ENCODE measurements around the gene OTOS. TPM values are rescaled to one million over a fixed set of nuclear protein-coding genes. Genes with fewer than 3 reads are reported as not detected.

OTOS gene
- total RNA-seq (not detected), total RNA-seq (0 reads per million in 2 donors)

DNA sequence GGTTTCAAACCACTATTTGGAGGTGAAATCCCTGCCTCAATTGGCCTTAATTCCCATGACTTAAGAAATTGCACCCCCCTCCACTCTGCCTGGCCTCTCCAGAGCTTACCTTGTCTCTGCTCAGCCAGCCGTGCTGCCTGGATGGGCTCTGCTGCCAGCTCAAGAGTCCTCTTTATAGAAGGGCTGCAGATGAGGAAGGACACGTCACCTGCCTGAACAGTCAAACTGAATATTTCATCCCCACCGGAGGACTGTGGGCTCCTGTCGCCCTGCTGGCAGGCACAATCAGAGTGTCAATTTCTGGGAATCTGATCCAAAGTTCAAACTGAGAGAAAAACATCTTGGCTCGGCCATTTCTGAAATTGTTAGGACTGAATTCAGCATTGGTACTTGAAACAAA is at the start of gene OTOS:
TSS of gene OTOS (minus strand) at position 148 of the 400 bp plus-strand sequence. CDS start 332 bp downstream, outside the sequence.
- Mint-ChIP-seq H3K4me3 (no peak within 1 kb of the TSS), H3K27ac (no peak within 1 kb of the TSS), H3K36me3 (ENCODE audit: low read depth) (no peaks in the 10 kb centered on the region), H3K4me1 (peaks cover 13% of the 10 kb centered on the region), H3K27me3 (peaks cover 16% of the 10 kb centered on the region)
- DNase-seq, result no peak
- no peaks in the 10 kb centered on the region for H3K9me3 ChIP-seq (ENCODE audit: control insufficient read depth, low read length, poor library complexity, severe bottlenecking)
- ATAC-seq, result no peak

DNA sequence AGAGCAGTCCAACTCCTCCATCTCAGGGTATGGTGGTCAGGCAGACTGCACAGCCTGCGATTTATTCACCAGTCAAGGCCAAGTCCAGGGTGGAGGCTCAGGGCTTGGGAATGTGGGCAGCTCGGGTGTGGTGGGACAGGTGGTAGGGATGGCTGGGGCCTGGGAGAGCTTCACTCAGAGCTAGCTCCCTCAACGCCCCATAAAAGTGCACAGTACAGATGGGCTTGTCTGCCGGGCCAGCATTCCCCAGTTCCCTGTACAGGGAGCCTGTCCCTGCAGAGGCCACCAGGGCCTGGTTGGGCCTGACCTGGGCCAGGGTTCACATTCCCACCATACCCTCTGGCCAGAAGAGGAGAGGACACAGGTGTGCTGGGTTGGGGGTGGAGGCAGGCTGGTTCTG is 49.2 kb upstream of the OTOS start:
- H3K27ac Mint-ChIP-seq, result no peak overlapping the region
- no peaks in the 10 kb centered on the region for H3K4me1 Mint-ChIP-seq
- DNase-seq (no peak), ATAC-seq (no peak)
- no peak overlapping the region for H3K4me3 Mint-ChIP-seq
- H3K36me3 Mint-ChIP-seq (ENCODE audit: low read depth), result peaks cover 2% of the 10 kb centered on the region
- peaks cover 65% of the 10 kb centered on the region for H3K27me3 Mint-ChIP-seq
- no peaks in the 10 kb centered on the region for H3K9me3 ChIP-seq (ENCODE audit: control insufficient read depth, low read length, poor library complexity, severe bottlenecking)

DNA sequence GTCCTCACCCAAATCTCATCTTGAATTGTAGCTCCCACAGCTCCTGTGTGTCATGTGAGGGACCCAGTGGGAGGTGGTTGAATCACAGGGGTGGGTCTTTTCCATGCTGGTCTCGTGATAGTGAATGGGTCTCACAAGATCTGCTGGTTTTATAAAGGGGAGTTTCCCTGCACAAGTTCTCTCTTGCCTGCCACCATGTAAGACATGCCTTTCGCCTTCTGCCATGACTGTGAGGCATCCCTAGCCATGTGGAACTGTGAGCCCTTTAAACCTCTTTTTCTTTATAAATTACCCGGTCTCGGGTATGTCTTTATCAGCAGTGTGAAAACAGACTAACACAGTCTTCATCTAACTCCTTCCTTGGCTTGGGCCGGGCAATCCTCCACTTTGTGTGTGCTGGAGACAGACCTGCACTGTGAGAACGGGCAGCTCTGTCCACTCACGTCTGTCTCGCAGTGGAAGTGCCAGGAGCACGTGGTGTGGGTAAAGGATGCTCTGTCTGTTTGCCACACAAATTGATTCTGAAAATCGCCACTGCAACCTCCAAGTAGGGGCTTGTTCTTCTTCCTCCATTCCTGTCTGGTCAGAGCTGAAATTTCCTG is 47.6 kb upstream of the OTOS start:
- DNase-seq, result no peak
- Mint-ChIP-seq H3K4me3 (no peak overlapping the region), H3K4me1 (no peaks in the 10 kb centered on the region), H3K27me3 (peaks cover 66% of the 10 kb centered on the region), H3K36me3 (ENCODE audit: low read depth) (peaks cover 2% of the 10 kb centered on the region), H3K27ac (no peak overlapping the region)
- H3K9me3 ChIP-seq (ENCODE audit: control insufficient read depth, low read length, poor library complexity, severe bottlenecking), result no peaks in the 10 kb centered on the region
- ATAC-seq, result no peak

DNA sequence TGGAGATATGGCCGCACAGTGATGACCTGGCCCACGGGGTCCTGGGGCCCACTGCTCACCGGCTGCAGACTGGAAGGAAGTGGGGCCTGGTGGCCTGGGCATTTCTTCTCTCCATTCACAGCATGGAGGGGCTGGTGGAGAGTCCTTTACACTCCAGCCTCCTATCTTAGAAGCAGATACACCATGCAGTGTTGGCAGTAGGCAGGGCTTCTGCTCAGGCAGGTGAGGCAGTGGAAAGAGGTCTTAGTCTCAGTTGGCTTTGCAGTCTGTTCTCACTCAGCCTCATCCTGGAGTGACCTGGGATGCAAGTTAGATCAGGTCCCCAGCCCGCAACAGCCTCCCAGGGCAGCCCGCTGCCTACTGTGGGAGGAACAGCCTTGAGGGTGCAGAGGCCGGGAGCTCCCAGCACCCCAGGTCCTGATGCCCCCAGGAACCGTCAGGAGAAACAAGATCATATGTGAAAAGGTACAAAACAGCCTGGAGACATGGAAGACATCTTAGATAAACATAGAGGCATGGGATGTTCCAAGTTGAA is 45.8 kb upstream of the OTOS start:
- Mint-ChIP-seq H3K27ac (no peak overlapping the region), H3K4me3 (no peak overlapping the region), H3K4me1 (no peaks in the 10 kb centered on the region), H3K27me3 (peaks cover 61% of the 10 kb centered on the region), H3K36me3 (ENCODE audit: low read depth) (peaks cover 2% of the 10 kb centered on the region)
- DNase-seq (no peak), ATAC-seq (no peak)
- no peaks in the 10 kb centered on the region for H3K9me3 ChIP-seq (ENCODE audit: control insufficient read depth, low read length, poor library complexity, severe bottlenecking)

DNA sequence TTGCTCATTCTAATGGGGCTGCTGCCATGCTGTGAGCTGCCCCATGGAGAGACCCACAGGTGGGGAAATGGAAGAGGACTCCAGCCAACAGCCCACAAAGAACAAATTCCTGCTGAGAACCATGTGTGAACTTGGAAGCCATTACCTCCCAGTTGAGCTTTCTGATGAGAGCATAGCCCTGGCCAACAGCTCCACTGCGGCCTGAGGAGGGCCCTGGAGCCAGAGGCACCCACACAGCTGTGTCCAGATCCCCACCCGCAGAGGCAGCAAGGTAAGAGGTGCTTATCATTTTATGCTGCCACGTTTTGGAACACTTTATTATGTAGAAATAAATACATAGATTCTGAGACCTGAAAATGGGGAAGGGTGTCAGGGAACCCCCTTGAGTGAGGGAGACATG is 44.2 kb upstream of the OTOS start:
- Mint-ChIP-seq H3K36me3 (ENCODE audit: low read depth) (peaks cover 6% of the 10 kb centered on the region), H3K27ac (no peak overlapping the region), H3K27me3 (peaks cover 63% of the 10 kb centered on the region), H3K4me1 (peaks cover 2% of the 10 kb centered on the region), H3K4me3 (no peak overlapping the region)
- H3K9me3 ChIP-seq (ENCODE audit: control insufficient read depth, low read length, poor library complexity, severe bottlenecking), result no peaks in the 10 kb centered on the region
- DNase-seq (no peak), ATAC-seq (no peak)

DNA sequence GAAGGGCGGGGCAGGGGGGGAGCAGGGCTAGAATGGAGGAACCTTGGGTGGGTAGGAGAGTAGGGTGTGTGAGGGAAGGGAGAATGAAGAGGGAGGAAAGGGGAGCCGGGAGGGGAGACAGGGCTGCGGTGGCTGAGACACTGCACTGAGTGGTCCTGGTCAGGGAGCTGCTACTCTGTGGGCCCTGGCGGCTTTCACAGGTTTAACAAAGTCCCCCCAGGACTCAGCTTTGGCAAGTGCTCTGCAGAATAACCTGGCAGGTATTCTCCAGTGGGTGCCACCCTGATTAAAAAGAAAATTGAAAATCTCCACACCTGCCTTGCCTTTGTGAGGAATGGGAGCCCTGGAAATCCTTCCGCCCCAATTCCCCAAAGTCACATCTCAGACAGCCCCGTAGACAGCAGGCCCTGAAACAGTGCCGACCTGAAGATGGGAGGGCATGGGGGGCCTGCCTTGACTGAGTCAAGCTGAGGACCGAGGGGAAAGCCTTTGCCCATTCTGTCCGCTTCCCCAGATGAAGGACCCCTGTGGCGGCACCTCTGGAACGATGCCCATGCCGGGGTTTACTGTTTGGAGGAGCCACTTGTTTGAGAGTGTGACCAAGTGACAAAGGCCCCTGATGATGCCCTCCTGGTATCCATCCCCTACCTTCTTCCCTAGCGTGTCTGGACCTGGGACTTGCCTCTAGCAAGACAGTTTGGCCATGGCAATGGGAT is 43.6 kb upstream of the OTOS start:
- no peaks in the 10 kb centered on the region for H3K9me3 ChIP-seq (ENCODE audit: control insufficient read depth, low read length, poor library complexity, severe bottlenecking)
- Mint-ChIP-seq H3K36me3 (ENCODE audit: low read depth) (peaks cover 6% of the 10 kb centered on the region), H3K4me1 (peaks cover 2% of the 10 kb centered on the region), H3K27ac (no peak overlapping the region), H3K4me3 (no peak overlapping the region), H3K27me3 (peaks cover 57% of the 10 kb centered on the region)
- ATAC-seq, result no peak
- DNase-seq, result no peak

DNA sequence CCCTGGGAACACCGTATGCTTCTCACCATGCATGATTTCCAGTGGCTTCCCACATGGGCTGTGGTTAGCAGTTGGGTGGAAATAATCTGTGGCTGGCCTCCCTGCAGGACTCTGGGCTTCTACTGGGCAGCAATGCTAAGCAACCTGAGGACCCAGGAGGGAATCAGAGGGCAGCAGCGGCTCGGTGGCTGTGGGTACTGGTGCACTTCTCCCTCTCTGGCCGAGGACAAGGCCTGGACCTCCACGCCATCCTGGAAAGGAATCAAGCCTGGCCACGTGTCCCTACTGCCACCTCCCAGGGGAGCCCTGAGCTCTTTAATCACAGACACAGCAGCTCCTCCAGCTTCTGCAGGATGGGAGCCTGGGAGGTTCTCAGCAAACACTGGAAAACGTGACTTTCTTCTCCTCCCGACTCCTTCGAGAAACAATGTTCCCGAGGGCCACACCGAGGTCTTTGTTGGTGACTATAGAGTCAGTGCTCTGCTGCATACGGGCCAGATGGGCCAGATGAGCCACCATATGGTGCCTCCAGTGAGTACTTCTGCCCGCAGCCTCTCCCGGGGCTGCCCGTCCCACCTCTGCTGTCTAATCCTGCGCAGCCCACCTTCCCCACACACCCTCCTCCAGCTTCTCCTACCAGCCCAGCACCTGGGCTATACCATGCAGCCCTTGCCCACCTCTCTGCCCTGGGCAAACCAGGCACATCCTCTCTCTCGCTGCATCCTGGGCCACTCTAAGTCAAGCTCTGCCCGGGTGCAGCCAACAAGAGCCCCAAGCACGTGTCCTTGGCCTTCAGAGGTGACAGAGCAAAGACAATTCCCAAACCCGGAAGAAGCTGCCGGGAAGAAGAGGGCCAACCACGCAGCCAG is 42.8 kb upstream of the OTOS start:
- peaks cover 6% of the 10 kb centered on the region for H3K36me3 Mint-ChIP-seq (ENCODE audit: low read depth)
- no peak overlapping the region for H3K4me3 Mint-ChIP-seq
- peaks cover 2% of the 10 kb centered on the region for H3K4me1 Mint-ChIP-seq
- H3K27me3 Mint-ChIP-seq, result peaks cover 62% of the 10 kb centered on the region
- DNase-seq, result no peak
- no peak overlapping the region for H3K27ac Mint-ChIP-seq
- no peak for ATAC-seq
- H3K9me3 ChIP-seq (ENCODE audit: control insufficient read depth, low read length, poor library complexity, severe bottlenecking), result no peaks in the 10 kb centered on the region

DNA sequence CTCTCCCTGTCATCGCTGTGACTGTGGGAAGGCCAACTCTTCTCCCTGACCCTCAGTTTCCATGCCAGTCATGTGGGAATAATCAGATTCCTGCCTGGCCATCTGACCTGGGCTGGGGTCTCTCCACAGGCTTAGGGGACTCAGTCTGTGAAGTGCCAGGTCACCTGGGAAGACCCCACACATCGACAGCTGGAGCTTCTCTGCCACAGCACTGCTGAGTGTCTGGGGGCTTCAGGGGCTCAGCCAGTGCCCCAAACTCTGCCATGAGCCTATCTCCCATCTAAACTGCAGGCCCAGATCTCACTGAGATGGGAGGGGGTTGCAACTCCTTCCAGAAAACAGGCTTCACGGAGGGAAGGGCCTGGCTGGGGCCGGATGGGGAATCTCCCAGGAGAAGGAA is 42.0 kb upstream of the OTOS start:
- ATAC-seq (no peak), DNase-seq (no peak)
- no peaks in the 10 kb centered on the region for H3K9me3 ChIP-seq (ENCODE audit: control insufficient read depth, low read length, poor library complexity, severe bottlenecking)
- peaks cover 2% of the 10 kb centered on the region for H3K4me1 Mint-ChIP-seq
- peaks cover 68% of the 10 kb centered on the region for H3K27me3 Mint-ChIP-seq
- H3K4me3 Mint-ChIP-seq, result no peak overlapping the region
- peaks cover 6% of the 10 kb centered on the region for H3K36me3 Mint-ChIP-seq (ENCODE audit: low read depth)
- H3K27ac Mint-ChIP-seq, result no peak overlapping the region

DNA sequence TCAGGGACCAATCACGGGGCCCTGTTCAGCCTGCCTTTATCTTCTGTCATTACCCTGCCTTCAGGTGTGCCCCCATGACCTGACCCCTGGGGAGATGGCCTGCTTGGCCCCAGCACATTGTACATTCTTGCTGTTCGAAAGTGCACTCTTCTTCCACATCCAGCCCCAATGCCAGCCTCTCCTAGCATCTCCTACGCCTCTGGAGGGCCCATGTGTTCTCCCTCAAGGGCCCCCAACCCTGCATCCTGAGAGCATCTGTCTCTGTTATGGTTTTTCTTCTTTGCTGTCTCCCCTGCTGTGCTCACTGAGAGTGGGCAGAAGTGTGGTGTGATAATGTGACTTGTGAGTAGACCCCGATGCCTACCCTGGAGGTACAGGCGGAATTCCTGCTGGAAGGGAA is 41.5 kb upstream of the OTOS start:
- DNase-seq (no peak), ATAC-seq (no peak)
- H3K4me3 Mint-ChIP-seq, result no peak overlapping the region
- H3K4me1 Mint-ChIP-seq, result peaks cover 2% of the 10 kb centered on the region
- peaks cover 6% of the 10 kb centered on the region for H3K36me3 Mint-ChIP-seq (ENCODE audit: low read depth)
- H3K9me3 ChIP-seq (ENCODE audit: control insufficient read depth, low read length, poor library complexity, severe bottlenecking), result no peaks in the 10 kb centered on the region
- H3K27ac Mint-ChIP-seq, result peak overlapping the region; percentile 29
- H3K27me3 Mint-ChIP-seq, result peaks cover 72% of the 10 kb centered on the region

DNA sequence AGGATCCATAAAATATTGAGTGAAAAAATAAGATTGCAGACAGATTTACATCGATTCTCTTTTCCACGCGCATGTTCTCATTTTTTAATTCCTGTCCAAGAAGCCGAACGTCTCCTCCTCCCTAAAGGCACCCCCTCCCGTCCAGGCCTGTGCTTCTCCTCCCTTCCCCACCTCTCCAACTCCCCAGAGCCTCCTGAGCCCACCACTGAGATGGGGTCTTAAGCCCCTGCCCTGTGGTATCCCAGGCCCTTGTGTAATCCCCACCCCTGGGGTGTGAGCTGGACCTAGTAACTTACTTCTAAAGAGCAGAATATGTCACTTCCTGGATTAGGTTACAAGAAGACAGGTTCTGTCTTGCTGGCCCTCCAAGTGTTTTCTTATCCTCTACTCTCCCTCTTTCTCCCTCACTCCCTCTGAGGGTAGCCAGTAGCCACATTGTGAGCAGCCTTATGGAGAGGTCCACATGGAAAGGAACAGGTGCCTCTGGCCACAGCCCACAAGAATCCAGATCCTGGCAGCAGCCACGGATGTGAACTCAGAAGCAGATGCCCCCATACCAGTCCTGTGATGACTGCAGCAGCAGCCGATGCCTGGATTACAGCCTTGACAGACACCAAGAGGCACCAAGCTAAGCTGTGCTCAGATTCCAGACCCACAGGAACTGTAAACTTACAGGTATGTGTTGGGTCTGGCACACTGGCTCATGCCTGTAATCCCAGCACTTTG is 39.6 kb upstream of the OTOS start:
- Mint-ChIP-seq H3K27ac (no peak overlapping the region), H3K27me3 (peaks cover 73% of the 10 kb centered on the region), H3K4me1 (peaks cover 2% of the 10 kb centered on the region), H3K36me3 (ENCODE audit: low read depth) (peaks cover 9% of the 10 kb centered on the region), H3K4me3 (no peak overlapping the region)
- DNase-seq, result no peak
- H3K9me3 ChIP-seq (ENCODE audit: control insufficient read depth, low read length, poor library complexity, severe bottlenecking), result no peaks in the 10 kb centered on the region
- no peak for ATAC-seq

DNA sequence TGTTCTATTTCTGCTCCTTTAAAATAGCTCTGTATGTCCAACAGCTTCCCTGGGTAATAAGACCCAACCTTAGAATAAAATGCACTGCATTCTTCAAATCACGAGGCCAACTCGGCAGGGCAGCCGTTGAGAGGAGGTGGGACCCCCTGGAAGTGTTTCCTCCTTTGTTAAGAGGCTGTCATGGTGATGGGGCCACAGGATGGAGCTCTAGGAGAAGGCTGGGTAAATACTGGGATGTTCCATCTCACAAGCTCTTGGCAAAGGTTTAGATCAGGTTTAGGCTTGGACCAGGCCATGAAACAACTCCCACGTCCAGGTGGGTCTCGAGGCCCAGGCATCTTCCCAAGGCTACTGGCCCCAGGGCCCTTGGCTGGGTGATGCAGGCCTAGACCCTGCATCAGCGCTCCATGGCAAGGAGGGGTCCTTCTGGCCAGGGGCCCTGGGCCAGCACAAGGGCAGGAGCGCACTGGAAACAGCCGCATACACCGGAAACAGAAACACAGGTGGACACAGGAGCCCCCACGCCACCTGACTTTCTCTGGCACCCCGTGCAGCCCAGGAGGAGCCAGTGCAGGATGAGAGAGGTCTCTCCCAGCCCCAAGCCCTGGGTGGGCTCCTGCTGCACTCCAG is 38.8 kb upstream of the OTOS start:
- Mint-ChIP-seq H3K27me3 (peaks cover 74% of the 10 kb centered on the region), H3K27ac (no peak overlapping the region), H3K4me3 (no peak overlapping the region), H3K4me1 (peaks cover 2% of the 10 kb centered on the region), H3K36me3 (ENCODE audit: low read depth) (peaks cover 10% of the 10 kb centered on the region)
- ATAC-seq (no peak), DNase-seq (no peak)
- no peaks in the 10 kb centered on the region for H3K9me3 ChIP-seq (ENCODE audit: control insufficient read depth, low read length, poor library complexity, severe bottlenecking)

DNA sequence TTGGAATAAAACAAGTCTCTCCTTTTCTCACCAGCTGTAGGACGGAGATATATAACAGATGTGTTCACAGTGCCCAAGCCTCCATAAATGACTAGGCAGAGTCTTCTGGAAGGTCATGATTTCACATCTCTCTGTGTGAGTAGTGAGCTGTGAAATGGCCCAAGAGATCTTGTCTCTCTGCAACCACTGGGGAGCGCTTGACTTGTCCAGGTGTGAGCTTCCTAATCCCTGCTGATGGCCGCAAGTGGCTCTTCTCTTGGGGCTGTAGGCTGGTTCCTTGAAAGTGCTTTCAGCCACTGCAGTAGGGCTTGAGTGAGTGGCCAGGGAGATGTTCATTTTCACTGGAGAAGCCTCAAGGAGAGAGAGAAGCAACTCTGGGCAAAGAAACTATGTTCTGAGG is 38.1 kb upstream of the OTOS start:
- H3K27me3 Mint-ChIP-seq, result peaks cover 76% of the 10 kb centered on the region
- H3K4me1 Mint-ChIP-seq, result peaks cover 2% of the 10 kb centered on the region
- no peak overlapping the region for H3K27ac Mint-ChIP-seq
- H3K4me3 Mint-ChIP-seq, result no peak overlapping the region
- no peaks in the 10 kb centered on the region for H3K9me3 ChIP-seq (ENCODE audit: control insufficient read depth, low read length, poor library complexity, severe bottlenecking)
- DNase-seq, result no peak
- H3K36me3 Mint-ChIP-seq (ENCODE audit: low read depth), result peaks cover 11% of the 10 kb centered on the region
- no peak for ATAC-seq
